Breast epithelium (tissue), 3 donors: ENCODE results near the gene NOX5.

Experiments used
- CTCF ChIP-seq, 3 donors: fragments of 450-650 bp; IDR thresholded peaks; one replicate each; pipeline ENCODE4 v1.5.1; 2016 to 2017; ENCODE audit warnings: antibody characterized with exemption in 3 of 3, mild to moderate bottlenecking in 3 of 3, moderate library complexity in 3 of 3
- POLR2A ChIP-seq: fragments of 450-650 bp; IDR thresholded peaks from one replicate; pipeline ENCODE4 v1.6.1; 2016; ENCODE audit warnings: antibody characterized with exemption, mild to moderate bottlenecking, moderate library complexity

- no peak for TF ChIP-seq CTCF (IDR thresholded peaks at IDR 0.05)
- no peak for TF ChIP-seq POLR2A
These were observed 31.3 kb downstream of the NOX5 start for GRCh38 chr15:69045802-69046201.
